ENCODE measurements around the gene ALDH1A3.

Gene ALDH1A3

DNA sequence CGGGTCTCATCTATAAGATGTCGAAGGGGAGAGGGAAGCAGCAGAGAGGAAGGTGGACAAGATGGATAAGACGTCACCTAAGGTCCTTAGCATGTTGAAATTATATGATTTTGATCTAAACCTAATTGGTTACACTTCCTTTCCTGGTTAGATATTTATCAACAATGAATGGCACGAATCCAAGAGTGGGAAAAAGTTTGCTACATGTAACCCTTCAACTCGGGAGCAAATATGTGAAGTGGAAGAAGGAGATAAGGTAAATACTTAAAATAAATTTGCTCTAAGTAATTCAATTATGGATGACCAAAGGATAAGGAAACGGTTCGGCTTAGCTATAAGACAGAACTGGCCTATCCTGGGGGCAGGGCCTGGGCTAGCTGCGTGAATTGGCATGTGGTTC is 5.5 kb downstream of the ALDH1A3 start:
- no peak for DNase-seq

- no peak for DNase-seq
Measured at GRCh38 chr15:100885811-100886210, 6.2 kb downstream of the ALDH1A3 start.

GRCh38 chr15:100887211-100887913 is 7.7 kb downstream of the ALDH1A3 start:
- DNase-seq: no peak

- no peak for DNase-seq
Measured at GRCh38 chr15:100889385-100890050, 9.9 kb downstream of the ALDH1A3 start.

- no peak for DNase-seq
Measured at GRCh38 chr15:100890051-100890720, 10.6 kb downstream of the ALDH1A3 start.

DNA sequence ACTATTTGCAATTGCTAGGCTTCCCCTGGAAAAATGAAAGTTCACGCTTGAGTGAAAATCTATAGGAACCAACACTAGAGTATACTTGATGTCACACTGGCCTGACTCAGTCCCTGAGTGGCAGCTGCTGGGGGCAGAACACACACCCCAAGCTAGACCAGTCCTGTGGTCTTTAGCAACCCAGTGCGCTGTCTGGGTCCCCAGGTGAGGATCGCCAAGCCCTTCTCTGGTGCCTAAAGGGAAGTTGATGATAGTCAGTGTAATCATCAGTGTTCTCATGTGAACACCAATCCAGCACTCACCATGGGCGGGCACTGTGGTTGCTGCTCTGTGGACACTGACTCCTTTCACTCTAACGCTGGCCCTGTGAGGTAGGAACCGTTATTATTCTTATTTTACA is 11.2 kb downstream of the ALDH1A3 start:
- DNase-seq: no peak

- no peak for DNase-seq
Measured at GRCh38 chr15:100891307-100892012, 11.8 kb downstream of the ALDH1A3 start.

DNA sequence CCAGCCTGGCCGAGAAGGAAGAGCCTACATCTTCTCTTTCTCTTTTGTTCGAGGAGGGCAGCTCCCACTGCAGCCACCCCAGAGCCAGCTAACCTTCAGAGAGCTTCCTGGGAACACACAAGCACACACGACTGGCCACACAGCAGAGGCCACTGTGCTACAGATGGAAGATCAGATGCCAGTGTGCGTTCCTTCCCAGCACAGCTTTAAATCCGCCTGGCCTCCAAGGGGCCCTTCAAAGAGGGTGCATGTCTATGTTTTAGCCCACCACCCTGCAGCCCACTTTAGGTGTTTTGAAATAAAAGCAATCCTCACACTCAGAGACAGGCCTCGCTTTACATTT is 12.4 kb downstream of the ALDH1A3 start:
- DNase-seq: no peak

- no peak for DNase-seq
Measured at GRCh38 chr15:100893261-100893963, 13.8 kb downstream of the ALDH1A3 start.

DNA sequence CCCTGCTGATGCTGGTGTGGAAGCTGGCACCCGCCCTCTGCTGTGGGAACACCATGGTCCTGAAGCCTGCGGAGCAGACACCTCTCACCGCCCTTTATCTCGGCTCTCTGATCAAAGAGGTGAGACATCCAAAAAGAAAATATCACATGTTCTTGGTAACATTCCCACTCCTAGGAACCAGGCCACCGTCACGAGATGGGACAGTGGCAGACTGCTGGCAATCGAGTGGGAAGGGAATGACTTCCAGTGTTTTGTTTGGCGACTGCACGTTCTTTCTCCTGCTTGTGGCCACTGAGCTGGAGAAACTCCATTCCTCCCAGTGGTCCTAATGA is 14.3 kb downstream of the ALDH1A3 start:
- DNase-seq: no peak

GRCh38 chr15:100895721-100896120 is 16.1 kb downstream of the ALDH1A3 start:
- DNase-seq: no peak

DNA sequence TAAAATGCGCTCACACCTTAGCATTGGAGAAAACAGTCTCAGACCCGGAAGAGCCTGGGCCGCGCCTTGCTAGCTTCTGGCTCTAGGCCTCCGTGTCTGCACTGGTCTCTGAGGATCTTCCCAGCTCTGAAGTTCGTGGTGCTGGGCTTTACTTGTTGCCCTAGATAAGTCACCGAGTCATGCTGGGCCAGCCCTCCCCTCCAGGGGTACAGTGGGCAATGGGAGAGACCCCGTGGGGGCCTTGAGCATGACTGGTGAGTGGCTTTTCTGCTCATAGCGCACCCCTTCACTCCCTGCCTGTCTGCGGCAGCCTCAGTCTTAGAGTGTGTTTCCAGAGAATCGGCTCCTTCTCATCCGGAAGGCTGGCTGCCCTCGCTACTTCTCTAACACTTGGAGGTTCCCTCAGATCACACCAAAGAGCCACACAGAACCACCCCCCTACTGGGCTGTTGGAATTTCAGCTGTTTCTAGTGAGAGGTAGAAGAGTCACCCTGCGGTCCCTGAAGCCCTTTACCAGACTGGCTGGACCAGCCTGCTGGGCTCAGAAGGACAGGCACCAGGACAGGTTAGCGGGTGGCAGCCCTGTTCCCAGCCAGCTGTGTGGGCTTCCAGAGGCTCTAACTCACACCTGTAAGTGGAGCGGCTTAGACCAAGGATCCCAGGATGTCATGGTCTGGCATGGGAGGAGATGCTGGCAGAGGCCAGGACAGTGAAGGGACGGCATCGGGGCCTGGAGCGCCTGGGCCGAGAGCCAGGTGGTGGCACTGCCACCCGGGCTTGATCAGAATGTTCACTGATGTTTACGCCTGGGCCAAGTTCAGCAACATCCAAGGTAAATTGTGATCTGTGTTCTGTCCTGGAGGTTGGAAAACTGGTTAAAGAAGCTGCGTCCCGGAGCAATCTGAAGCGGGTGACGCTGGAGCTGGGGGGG is 17.9 kb downstream of the ALDH1A3 start:
- DNase-seq: no peak

- DNase-seq: no peak
Measured at GRCh38 chr15:100898152-100898490, 18.5 kb downstream of the ALDH1A3 start.

GRCh38 chr15:100898661-100899462 is 19.2 kb downstream of the ALDH1A3 start:
- DNase-seq: no peak

- DNase-seq: no peak
Measured at GRCh38 chr15:100899601-100900000, 20.0 kb downstream of the ALDH1A3 start.

DNA sequence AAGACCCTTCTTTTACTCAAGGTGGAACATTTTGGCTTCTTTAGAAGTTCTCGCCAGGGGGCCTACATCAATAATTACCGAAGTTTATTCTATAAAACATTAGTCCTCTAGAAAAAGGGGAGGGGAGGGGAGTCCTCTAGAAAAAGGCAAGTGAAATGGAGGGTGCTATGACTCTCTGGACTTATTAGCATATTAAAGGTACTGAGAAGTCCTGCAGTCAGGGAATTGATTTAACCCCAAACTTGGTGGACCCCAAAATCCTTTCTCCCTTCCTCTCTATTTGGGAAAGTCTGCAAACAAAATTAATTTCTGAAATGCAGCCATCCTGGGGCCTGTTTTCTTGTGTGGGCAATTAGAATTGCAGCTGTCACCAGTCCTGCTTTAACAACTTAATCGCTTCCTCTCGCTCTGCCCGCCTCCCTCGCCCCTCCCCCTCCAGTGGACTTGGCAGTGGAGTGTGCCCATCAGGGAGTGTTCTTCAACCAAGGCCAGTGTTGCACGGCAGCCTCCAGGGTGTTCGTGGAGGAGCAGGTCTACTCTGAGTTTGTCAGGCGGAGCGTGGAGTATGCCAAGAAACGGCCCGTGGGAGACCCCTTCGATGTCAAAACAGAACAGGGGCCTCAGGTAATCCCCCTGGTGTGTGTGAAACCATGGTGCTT is 20.6 kb downstream of the ALDH1A3 start:
- no peak for DNase-seq

DNA sequence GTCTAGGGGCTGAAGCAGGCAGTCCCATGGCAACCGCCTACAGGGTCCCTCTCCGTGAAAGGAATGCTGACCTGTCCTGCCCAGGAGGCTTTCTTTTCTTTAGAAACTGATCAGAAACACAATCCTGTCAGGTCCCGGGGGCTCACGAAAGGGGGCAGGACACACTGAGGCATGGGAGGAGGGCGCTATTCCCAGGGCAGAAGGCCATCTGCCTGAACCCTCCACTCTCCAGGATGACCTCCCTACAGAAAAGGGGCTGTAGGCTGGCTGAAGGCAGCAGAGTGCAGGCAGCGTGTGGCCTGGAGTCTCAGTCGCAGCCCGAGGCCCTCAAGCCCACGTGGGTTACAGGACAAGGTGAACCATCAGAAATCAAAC is 21.2 kb downstream of the ALDH1A3 start:
- no peak for DNase-seq

DNA sequence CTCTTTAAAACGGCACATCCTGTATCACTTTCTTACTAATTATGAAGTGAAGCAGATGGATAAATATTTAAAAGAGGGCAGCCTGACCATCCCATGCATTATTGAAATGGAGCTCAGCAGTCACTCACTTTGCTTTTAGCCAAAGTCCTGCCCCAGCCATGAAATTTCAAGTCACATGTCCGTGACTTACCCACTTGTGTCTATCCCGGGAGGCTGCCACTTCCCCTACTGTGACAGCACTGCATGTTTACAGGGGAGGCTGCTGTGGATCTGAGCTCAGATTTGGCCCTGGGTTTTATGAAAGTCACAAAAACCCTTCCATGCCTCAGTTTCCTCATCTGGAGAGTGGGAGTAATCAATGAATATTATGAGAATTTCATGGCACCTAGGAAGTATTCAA is 21.7 kb downstream of the ALDH1A3 start:
- no peak for DNase-seq

- DNase-seq: no peak
Measured at GRCh38 chr15:100901702-100902435, 22.2 kb downstream of the ALDH1A3 start.

Measured in AML-193 (cell line).